H1 (cell line): ENCODE measurements around the gene GIMAP2. TPM values are rescaled to one million over a fixed set of nuclear protein-coding genes. Genes with fewer than 3 reads are reported as not detected.

Experiments
- CTCF ChIA-PET: fragments of 300-600 bp; sonication (Branson Sonifier 250); formaldehyde crosslinking; loops from one replicate; lab custom pipeline; 2021; ENCODE audit not compliant: partially characterized antibody; lab: Charles Lee
- POLR2A ChIA-PET: fragments of 300-600 bp; sonication (Branson Sonifier 250); formaldehyde crosslinking; loops from one replicate; lab custom pipeline; 2021; ENCODE audit warnings: inconsistent platforms; ENCODE audit not compliant: partially characterized antibody; lab: Charles Lee
- DNase-seq, 2 experiments: peaks; one replicate each; pipeline versions ENCODE4 v3.0.0 to v3.0.0-alpha.2; 2010 to 2022; ENCODE audit warnings: low spot score in 2 of 2, low read depth in 1 of 2, mixed read lengths in 1 of 2
- FAIRE-seq: peaks from 2 replicates; lab custom pipeline; 2011; peaks lifted over from hg19 to GRCh38; lab: Jason Lieb, UNC
- H2AFZ ChIP-seq: 2 replicates; pipeline ENCODE4 v1.8.1; 2012; ENCODE audit warnings: low read length, inconsistent platforms
- H2AK5ac ChIP-seq: 2 replicates; pipeline ENCODE4 v1.6.1; 2013; ENCODE audit warnings: low read depth, low read length
- H2BK120ac ChIP-seq: replicated peaks from 2 replicates; pipeline ENCODE3; 2013; ENCODE audit warnings: low read depth, low read length, inconsistent platforms
- H2BK12ac ChIP-seq: 2 replicates; pipeline ENCODE4 v1.6.1; 2013; ENCODE audit warnings: low read depth, low read length
- H2BK15ac ChIP-seq: 2 replicates; pipeline ENCODE4 v1.6.1; 2013; ENCODE audit warnings: low read length
- H2BK20ac ChIP-seq: 2 replicates; pipeline ENCODE4 v1.6.1; 2013; ENCODE audit warnings: low read length
- H2BK5ac ChIP-seq: 2 replicates; pipeline ENCODE4 v1.6.1; 2013; ENCODE audit warnings: low read depth, low read length
- H3K14ac ChIP-seq: 2 replicates; pipeline ENCODE4 v1.6.1; 2013; ENCODE audit warnings: inconsistent platforms; ENCODE audit not compliant: insufficient read length
- H3K18ac ChIP-seq: 2 replicates; pipeline ENCODE4 v1.6.1; 2013; ENCODE audit warnings: low read length; ENCODE audit errors: extremely low read depth
- H3K23ac ChIP-seq: 2 replicates; pipeline ENCODE4 v1.6.1; 2013; ENCODE audit warnings: inconsistent platforms; ENCODE audit not compliant: insufficient read length
- H3K23me2 ChIP-seq: 2 replicates; pipeline ENCODE4 v1.6.1; 2013; ENCODE audit warnings: low read depth, low read length
- H3K27ac ChIP-seq: 2 replicates; pipeline ENCODE4 v1.6.1; 2011; ENCODE audit warnings: low read depth, low read length, inconsistent platforms
- H3K27me3 ChIP-seq, 4 experiments: replicated peaks in 1 of 4; 1 replicate in 1 of 4; 2 replicates in 3 of 4; pipeline versions ENCODE4 v1.6.1 to v1.8.1; 2011 to 2013; ENCODE audit warnings: low read length in 3 of 4, mild to moderate bottlenecking in 3 of 4, inconsistent platforms in 2 of 4, mixed read lengths in 2 of 4, moderate library complexity in 1 of 4; ENCODE audit not compliant: control insufficient read depth in 3 of 4, insufficient read depth in 3 of 4; ENCODE audit errors: extremely low read depth in 1 of 4
- H3K36me3 ChIP-seq, 4 experiments: 2 replicates each; pipeline versions ENCODE4 v1.6.1 to v1.8.1; 2011 to 2013; ENCODE audit warnings: mild to moderate bottlenecking in 4 of 4, low read length in 3 of 4, moderate library complexity in 2 of 4, control low read depth in 1 of 4, inconsistent platforms in 1 of 4; ENCODE audit not compliant: insufficient read depth in 4 of 4, control insufficient read depth in 2 of 4
- H3K4ac ChIP-seq: replicated peaks from 2 replicates; pipeline ENCODE3; 2013; ENCODE audit warnings: low read length, low read depth, mixed read lengths, inconsistent platforms; ENCODE audit not compliant: insufficient read length
- H3K4me1 ChIP-seq, 4 experiments: replicated peaks in 1 of 4; 1 replicate in 1 of 4; 2 replicates in 3 of 4; pipeline versions ENCODE4 v1.6.1 to v1.8.1; 2011 to 2013; ENCODE audit warnings: low read length in 3 of 4, inconsistent platforms in 2 of 4, mixed read lengths in 1 of 4; ENCODE audit not compliant: insufficient read depth in 4 of 4, control insufficient read depth in 3 of 4
- H3K4me2 ChIP-seq, 2 experiments: 2 replicates each; pipeline versions ENCODE4 v1.6.1 to v1.8.1; 2011 to 2013; ENCODE audit warnings: low read depth in 2 of 2, low read length in 2 of 2, control low read depth in 1 of 2, inconsistent platforms in 1 of 2, mild to moderate bottlenecking in 1 of 2; ENCODE audit not compliant: insufficient read depth in 1 of 2
- H3K4me3 ChIP-seq, 4 experiments: fragments of 200-600, 300-600 bp in 1 of 4; sonication (generic), shearing (Covaris generic), sonication (Bioruptor Twin) in 1 of 4; 2 replicates each; pipeline versions ENCODE4 v1.5.1 to v1.8.1; 2011 to 2016; ENCODE audit warnings: low read length in 4 of 4, low read depth in 3 of 4, control low read depth in 2 of 4, inconsistent platforms in 2 of 4, mild to moderate bottlenecking in 2 of 4, mixed read lengths in 1 of 4, moderate library complexity in 1 of 4; ENCODE audit not compliant: insufficient read depth in 2 of 4; ENCODE audit errors: extremely low read depth in 1 of 4
- H3K56ac ChIP-seq: replicated peaks from 2 replicates; pipeline ENCODE3; 2013; ENCODE audit warnings: low read depth, mild to moderate bottlenecking, mixed read lengths, low read length, inconsistent platforms; ENCODE audit not compliant: insufficient read length
- H3K79me1 ChIP-seq: 2 replicates; pipeline ENCODE4 v1.6.1; 2013; ENCODE audit warnings: low read depth, low read length, control low read depth
- H3K79me2 ChIP-seq, 2 experiments: 2 replicates each; pipeline versions ENCODE4 v1.6.1 to v1.8.1; 2012 to 2013; ENCODE audit warnings: low read length in 2 of 2, mild to moderate bottlenecking in 2 of 2, inconsistent platforms in 1 of 2; ENCODE audit not compliant: insufficient read depth in 2 of 2, control insufficient read depth in 1 of 2
- H3K9ac ChIP-seq, 4 experiments: replicated peaks in 1 of 4; 1 replicate in 1 of 4; 2 replicates in 3 of 4; pipeline versions ENCODE4 v1.6.1 to v1.8.1; 2011 to 2013; ENCODE audit warnings: low read depth in 3 of 4, low read length in 3 of 4, control low read depth in 2 of 4, mild to moderate bottlenecking in 2 of 4, moderate library complexity in 2 of 4, inconsistent platforms in 1 of 4; ENCODE audit errors: extremely low read depth in 1 of 4
- H3K9me3 ChIP-seq, 2 experiments: 2 replicates each; pipeline versions ENCODE4 v1.6.1 to v1.8.1; 2012 to 2013; ENCODE audit warnings: mild to moderate bottlenecking in 2 of 2, moderate library complexity in 2 of 2, control low read depth in 1 of 2, inconsistent platforms in 1 of 2, low read depth in 1 of 2, low read length in 1 of 2, mixed read lengths in 1 of 2; ENCODE audit not compliant: insufficient read depth in 2 of 2
- H4K20me1 ChIP-seq, 2 experiments: replicated peaks in 1 of 2; 2 replicates each; pipeline versions ENCODE3 to v1.8.1; 2011 to 2013; ENCODE audit warnings: inconsistent platforms in 2 of 2, low read length in 2 of 2, mild to moderate bottlenecking in 1 of 2; ENCODE audit not compliant: insufficient read depth in 2 of 2, control insufficient read depth in 1 of 2
- H4K5ac ChIP-seq: 2 replicates; pipeline ENCODE4 v1.6.1; 2013; ENCODE audit warnings: low read length, low read depth, mixed read lengths, inconsistent platforms; ENCODE audit not compliant: insufficient read length
- H4K8ac ChIP-seq: 2 replicates; pipeline ENCODE4 v1.8.0; 2013; ENCODE audit warnings: mild to moderate bottlenecking, moderate library complexity, low read length, inconsistent platforms; ENCODE audit not compliant: insufficient read depth; ENCODE audit errors: extremely low read depth
- H4K91ac ChIP-seq: replicated peaks from 2 replicates; pipeline ENCODE3; 2013; ENCODE audit warnings: low read length, mixed read lengths, inconsistent platforms; ENCODE audit not compliant: insufficient read length
- RFX5 ChIP-seq: IDR thresholded peaks from 2 replicates; pipeline ENCODE4 v1.6.1; 2011; ENCODE audit warnings: low read depth, low read length, improper control_type of control experiment, borderline replicate concordance
- polyA plus RNA-seq, 7 experiments: library from polyadenylated mRNA; depleted of rRNA in 3 of 7; stranded (reverse) in 5 of 7; unstranded in 2 of 7; fragments of >200 nt in 5 of 7; fragments of 200-250 nt in 2 of 7; gene quantifications; 1 replicate in 5 of 7; 2 replicates in 1 of 7; 4 replicates in 1 of 7; pipeline versions ENCODE4 v1.2.1 to v1.2.3, GENCODE V29; 2011 to 2013; ENCODE audit warnings: missing spikeins in 2 of 7, mixed read lengths in 2 of 7
- total RNA-seq: library from RNA; stranded (reverse); fragmentation: NEBNext Ultra II Directional; extraction: Animal tissue kit (Norgen Biotek cat#: 25700); gene quantifications from 2 replicates; pipeline ENCODE4 v1.2.1, GENCODE V29; 2021

GIMAP2 gene
- total and polyA plus RNA-seq, 2 of the 8 experiments (the other 6 are each of a cell fraction or from before 2014, with no cell fraction given), result not detected

DNA sequence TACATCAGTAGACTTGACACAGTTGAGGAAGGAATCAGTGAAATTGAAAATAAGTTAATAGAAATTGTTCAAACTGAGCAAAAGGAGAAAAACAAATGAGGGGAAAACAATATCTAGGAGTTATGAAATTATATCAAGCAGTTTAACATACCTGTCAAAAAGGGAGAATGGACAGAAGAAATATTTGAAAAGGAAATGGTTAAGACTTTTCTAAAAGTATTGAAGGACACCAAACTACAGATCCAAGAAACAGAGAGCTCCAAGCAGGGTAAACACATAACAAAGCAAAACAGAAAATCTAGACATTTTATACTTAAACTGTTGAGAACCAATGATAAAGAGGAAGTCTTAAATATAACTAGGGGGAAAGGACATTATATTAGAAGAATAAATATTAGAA, 43.1 kb downstream of the GIMAP2 start:
- Histone ChIP-seq H3K18ac (no peak overlapping the region), H3K4ac (no peak overlapping the region), H2AK5ac (no peak overlapping the region), H3K23ac (no peak overlapping the region), H3K9me3 (peaks cover 8 to 13% of the 10 kb centered on the region in 2 experiments; a peak in 2 of 4 replicates), H3K79me2 (no peaks in the 10 kb centered on the region), H4K5ac (no peak overlapping the region), H3K4me3 (no peak overlapping the region), H4K8ac (no peak overlapping the region), H3K4me2 (no peak overlapping the region), H3K27ac (no peak overlapping the region), H3K4me1 (no peaks in the 10 kb centered on the region), H2BK15ac (no peak overlapping the region), H2BK12ac (no peak overlapping the region), H3K36me3 (no peaks in the 10 kb centered on the region), H4K20me1 (peaks cover 0 to 7% of the 10 kb centered on the region in 2 experiments), H3K23me2 (no peaks in the 10 kb centered on the region), H4K91ac (no peak overlapping the region), H2AFZ (no peak overlapping the region), H3K27me3 (peaks cover 25 to 45% (median 36%) of the 10 kb centered on the region in 4 experiments), H2BK5ac (no peak overlapping the region), H2BK120ac (no peak overlapping the region), H3K9ac (no peak overlapping the region), H3K79me1 (no peaks in the 10 kb centered on the region), H3K14ac (no peak overlapping the region), H3K56ac (no peak overlapping the region), H2BK20ac (no peak overlapping the region)
- FAIRE-seq, result no peak
- DNase-seq, result no peak
- ChIA-PET POLR2A (no interaction called here), CTCF (interaction anchor here (0.7 kb wide), 1 partner anchor 16 kb away, joined by 4 read pairs; no protein-coding TSS in a partner anchor)
- TF ChIP-seq RFX5, result no peak
